GM13976 (cell line): ENCODE results near the gene GIMAP7.

Source experiments
- DNase-seq: peaks from one replicate; pipeline ENCODE4 v3.0.0; 2012; ENCODE audit warnings: low spot score
- CTCF ChIP-seq: IDR thresholded peaks from 2 replicates; pipeline ENCODE4 v1.5.1; 2012; ENCODE audit warnings: borderline replicate concordance, mild to moderate bottlenecking; ENCODE audit not compliant: insufficient read depth; ENCODE audit errors: extremely low read depth, missing control alignments, control extremely low read depth
- in situ Hi-C: fragments of 300-500 bp; cut with MboI; formaldehyde crosslinking; loops from one replicate; pipeline ENCODE4 v1.12.0; 2022; ENCODE audit warnings: low sequenced_read_pairs, mixed read lengths, inconsistent platforms; ENCODE audit not compliant: unreplicated experiment

The GIMAP7 gene

GRCh38 chr7:150514748-150515222 is at the start of gene GIMAP7:
Gene GIMAP7 (plus strand): TSS chr7:150514872. CDS start chr7:150519975, 5,103 bp downstream.
- TF ChIP-seq CTCF = no peak
- in situ Hi-C loops = no loop called here
- DNase-seq = peak; percentile 48

GRCh38 chr7:150464962-150465361 is 49.7 kb upstream of the GIMAP7 start:
- DNase-seq = no peak
- in situ Hi-C loops = no loop called here
- TF ChIP-seq CTCF = no peak

GRCh38 chr7:150465414-150465813 is 49.3 kb upstream of the GIMAP7 start:
- no peak for TF ChIP-seq CTCF
- DNase-seq = no peak
- in situ Hi-C loops = no loop called here

- TF ChIP-seq CTCF = no peak
- in situ Hi-C loops = no loop called here
Observed at GRCh38 chr7:150466477-150466876, 48.2 kb upstream of the GIMAP7 start.

GRCh38 chr7:150468241-150468640 is 46.4 kb upstream of the GIMAP7 start:
- no peak for DNase-seq
- no peak for TF ChIP-seq CTCF
- in situ Hi-C loops = no loop called here

More at GRCh38 chr7:150466477-150466876, 48.2 kb upstream of the GIMAP7 start:
- DNase-seq = no peak

- no peak for TF ChIP-seq CTCF
- in situ Hi-C loops = no loop called here
- no peak for DNase-seq
Observed at GRCh38 chr7:150471886-150472285, 42.8 kb upstream of the GIMAP7 start.

GRCh38 chr7:150473902-150474301 is 40.8 kb upstream of the GIMAP7 start:
- in situ Hi-C loops = no loop called here
- no peak for DNase-seq
- TF ChIP-seq CTCF = no peak
